ENCODE measurements around the gene LZTS2.

Gene LZTS2

DNA sequence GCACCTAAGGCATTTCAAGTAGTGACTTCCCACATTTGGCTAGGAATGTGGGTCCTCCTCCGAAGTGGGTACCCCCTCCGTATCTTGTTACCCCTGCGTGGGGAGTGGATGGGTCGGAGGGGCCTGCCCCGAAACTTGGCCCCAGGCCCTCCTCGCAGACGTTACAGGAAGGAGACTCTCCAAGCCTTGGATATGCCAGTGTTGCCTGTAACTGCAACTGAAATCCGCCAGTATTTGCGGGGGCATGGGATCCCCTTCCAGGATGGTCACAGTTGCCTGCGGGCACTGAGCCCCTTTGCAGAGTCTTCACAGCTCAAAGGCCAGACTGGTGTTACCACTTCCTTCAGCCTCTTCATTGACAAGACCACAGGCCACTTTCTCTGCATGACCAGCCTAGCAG is 11.4 kb upstream of the LZTS2 start (continued):
- TF ChIP-seq, protein P1, sequence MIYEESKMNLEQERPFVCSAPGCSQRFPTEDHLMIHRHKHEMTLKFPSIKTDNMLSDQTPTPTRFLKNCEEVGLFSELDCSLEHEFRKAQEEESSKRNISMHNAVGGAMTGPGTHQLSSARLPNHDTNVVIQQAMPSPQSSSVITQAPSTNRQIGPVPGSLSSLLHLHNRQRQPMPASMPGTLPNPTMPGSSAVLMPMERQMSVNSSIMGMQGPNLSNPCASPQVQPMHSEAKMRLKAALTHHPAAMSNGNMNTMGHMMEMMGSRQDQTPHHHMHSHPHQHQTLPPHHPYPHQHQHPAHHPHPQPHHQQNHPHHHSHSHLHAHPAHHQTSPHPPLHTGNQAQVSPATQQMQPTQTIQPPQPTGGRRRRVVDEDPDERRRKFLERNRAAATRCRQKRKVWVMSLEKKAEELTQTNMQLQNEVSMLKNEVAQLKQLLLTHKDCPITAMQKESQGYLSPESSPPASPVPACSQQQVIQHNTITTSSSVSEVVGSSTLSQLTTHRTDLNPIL (CRISPR knock-in tag; IDR thresholded peaks at IDR 0.05; ENCODE audit: low read depth): no peak
- TF ChIP-seq ESRRG (CRISPR knock-in tag; IDR thresholded peaks at IDR 0.05): no peak
- TF ChIP-seq ZNF8 (CRISPR knock-in tag; IDR thresholded peaks at IDR 0.05): no peak
- TF ChIP-seq BACH2 (CRISPR knock-in tag; IDR thresholded peaks at IDR 0.05; ENCODE audit: borderline replicate concordance): no peak
- no peak for TF ChIP-seq PPARA (CRISPR knock-in tag; IDR thresholded peaks at IDR 0.05; ENCODE audit: borderline replicate concordance)
- TF ChIP-seq, protein P2, sequence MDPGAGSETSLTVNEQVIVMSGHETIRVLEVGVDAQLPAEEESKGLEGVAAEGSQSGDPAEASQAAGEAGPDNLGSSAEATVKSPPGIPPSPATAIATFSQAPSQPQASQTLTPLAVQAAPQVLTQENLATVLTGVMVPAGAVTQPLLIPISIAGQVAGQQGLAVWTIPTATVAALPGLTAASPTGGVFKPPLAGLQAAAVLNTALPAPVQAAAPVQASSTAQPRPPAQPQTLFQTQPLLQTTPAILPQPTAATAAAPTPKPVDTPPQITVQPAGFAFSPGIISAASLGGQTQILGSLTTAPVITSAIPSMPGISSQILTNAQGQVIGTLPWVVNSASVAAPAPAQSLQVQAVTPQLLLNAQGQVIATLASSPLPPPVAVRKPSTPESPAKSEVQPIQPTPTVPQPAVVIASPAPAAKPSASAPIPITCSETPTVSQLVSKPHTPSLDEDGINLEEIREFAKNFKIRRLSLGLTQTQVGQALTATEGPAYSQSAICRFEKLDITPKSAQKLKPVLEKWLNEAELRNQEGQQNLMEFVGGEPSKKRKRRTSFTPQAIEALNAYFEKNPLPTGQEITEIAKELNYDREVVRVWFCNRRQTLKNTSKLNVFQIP (CRISPR knock-in tag; IDR thresholded peaks at IDR 0.05; ENCODE audit: borderline replicate concordance, low read depth): no peak
- TF ChIP-seq, protein P3, sequence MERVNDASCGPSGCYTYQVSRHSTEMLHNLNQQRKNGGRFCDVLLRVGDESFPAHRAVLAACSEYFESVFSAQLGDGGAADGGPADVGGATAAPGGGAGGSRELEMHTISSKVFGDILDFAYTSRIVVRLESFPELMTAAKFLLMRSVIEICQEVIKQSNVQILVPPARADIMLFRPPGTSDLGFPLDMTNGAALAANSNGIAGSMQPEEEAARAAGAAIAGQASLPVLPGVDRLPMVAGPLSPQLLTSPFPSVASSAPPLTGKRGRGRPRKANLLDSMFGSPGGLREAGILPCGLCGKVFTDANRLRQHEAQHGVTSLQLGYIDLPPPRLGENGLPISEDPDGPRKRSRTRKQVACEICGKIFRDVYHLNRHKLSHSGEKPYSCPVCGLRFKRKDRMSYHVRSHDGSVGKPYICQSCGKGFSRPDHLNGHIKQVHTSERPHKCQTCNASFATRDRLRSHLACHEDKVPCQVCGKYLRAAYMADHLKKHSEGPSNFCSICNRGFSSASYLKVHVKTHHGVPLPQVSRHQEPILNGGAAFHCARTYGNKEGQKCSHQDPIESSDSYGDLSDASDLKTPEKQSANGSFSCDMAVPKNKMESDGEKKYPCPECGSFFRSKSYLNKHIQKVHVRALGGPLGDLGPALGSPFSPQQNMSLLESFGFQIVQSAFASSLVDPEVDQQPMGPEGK (CRISPR knock-in tag; IDR thresholded peaks at IDR 0.05; ENCODE audit: borderline replicate concordance): no peak

DNA sequence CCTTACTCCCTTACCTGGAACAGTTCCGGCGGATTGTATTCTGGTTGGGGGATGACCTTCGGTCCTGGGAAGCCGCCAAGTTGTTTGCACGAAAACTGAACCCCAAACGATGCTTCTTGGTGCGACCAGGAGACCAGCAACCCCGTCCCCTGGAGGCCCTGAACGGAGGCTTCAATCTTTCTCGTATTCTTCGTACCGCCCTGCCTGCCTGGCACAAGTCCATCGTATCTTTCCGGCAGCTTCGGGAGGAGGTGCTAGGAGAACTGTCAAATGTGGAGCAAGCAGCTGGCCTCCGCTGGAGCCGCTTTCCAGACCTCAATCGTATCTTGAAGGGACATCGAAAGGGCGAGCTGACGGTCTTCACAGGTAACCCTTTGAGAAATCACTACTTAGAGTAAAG is 10.5 kb upstream of the LZTS2 start:
- no peak for ATAC-seq
- TF ChIP-seq OSR1 (CRISPR knock-in tag; IDR thresholded peaks at IDR 0.05) (no peak), CSDC2 (CRISPR knock-in tag; IDR thresholded peaks at IDR 0.05) (no peak), ZNF565 (CRISPR knock-in tag; conservative IDR thresholded peaks at IDR 0.05; ENCODE audit: low read depth) (no peak)
- TF ChIP-seq, protein P2 (CRISPR knock-in tag; IDR thresholded peaks at IDR 0.05; ENCODE audit: borderline replicate concordance, low read depth): no peak

DNA sequence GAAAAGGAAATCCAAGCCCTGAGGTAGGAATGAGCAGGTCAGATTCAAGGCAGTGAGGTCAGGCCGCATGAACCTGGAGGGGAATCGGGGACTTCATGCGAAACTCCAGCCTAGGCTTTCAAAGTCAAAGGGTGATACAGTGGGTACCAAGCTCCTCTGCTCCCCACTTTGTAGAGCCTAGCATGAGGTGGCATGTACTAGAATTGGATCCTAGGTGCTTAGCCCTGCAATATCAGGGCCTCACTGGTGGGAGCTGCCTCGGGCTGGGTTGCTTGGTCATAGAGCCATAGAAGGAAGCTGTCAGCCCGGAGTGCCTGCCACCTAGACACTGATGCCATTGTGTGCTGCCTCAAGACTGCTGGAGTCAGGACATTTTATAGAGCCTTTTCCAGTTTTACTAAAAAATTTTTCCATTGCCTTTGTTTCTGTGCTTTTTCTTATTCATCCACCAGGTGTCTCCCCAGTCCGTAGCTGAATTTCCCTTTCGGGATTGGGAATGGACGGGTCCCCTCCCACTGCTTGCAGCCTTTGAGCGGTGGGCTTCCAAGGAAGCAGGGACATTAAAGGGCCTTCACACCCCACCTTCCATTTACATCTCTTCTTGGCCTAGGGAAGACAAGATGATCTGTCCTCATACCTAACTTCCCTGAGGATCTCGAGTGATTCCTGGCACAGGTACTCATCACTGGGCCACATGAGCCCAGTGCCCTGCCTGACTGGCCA is 5.5 kb upstream of the LZTS2 start:
- no peak for TF ChIP-seq ZC3H10 (CRISPR knock-in tag; IDR thresholded peaks at IDR 0.05)
- no peak for ATAC-seq

DNA sequence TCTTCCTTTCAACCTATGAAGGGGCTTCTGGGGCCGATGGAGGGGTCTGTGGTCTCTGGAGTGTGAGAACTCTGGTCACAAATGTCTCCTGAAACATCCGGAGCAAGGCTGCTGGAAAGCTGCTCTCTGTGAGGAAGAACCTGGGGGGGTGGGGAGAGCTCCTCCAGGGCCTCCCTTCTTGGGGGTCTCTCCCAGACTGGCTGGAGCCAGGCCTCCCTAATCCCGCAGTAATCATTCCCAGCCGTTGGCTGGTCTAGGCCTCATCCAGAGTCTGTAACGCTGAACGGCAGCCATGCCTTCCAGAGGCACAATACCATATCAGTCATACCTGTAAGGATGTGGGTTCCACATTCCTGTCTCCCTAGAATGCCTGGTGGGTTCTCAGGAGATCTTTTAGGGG is 4.4 kb upstream of the LZTS2 start:
- TF ChIP-seq PPARA (CRISPR knock-in tag; IDR thresholded peaks at IDR 0.05; ENCODE audit: borderline replicate concordance): no peak
- ATAC-seq: no peak

DNA sequence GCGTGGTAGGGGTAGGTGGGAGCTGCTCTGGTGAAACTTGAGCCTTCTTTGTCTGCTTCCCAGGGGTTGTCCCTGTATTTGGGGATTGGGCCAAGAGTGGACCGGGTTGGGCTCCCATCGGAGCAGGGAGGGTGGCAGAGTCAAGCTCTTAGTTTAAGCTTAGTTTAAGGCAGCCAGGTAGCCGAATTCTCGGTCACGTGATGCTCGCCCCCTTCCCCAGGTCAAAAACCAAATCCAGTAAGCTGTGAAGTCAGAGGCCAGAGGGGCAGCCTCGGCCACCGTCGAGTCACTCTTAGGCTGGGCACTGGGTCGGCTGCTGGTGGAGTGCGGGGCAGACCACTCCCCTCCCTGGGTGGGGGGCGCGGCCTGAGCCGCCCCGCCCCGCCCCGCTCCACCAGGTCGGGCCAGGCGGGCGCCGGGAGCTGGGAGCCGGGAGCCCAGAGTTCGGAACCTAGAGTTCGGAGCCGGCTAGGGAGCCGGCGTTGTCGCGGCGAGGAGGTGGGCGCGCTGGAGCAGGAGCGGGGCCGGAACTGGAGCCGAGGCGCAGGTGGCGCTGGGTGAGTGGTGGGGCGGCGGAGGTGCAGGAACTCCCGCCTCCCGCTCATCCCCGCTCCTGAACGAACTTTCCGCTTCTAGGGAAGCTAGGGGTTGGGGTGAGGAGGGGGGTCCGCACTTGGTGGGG is 2.8 kb upstream of the LZTS2 start:
- TF ChIP-seq PPARA (CRISPR knock-in tag; IDR thresholded peaks at IDR 0.05; ENCODE audit: borderline replicate concordance) (no peak), ZNF70 (CRISPR knock-in tag; IDR thresholded peaks at IDR 0.05) (no peak), ISL1 (CRISPR knock-in tag; IDR thresholded peaks at IDR 0.05) (no peak), ZNF565 (CRISPR knock-in tag; conservative IDR thresholded peaks at IDR 0.05; ENCODE audit: low read depth) (no peak), GLIS3 (CRISPR knock-in tag; IDR thresholded peaks at IDR 0.05) (no peak), CSDC2 (CRISPR knock-in tag; IDR thresholded peaks at IDR 0.05) (no peak), TCF4 (CRISPR knock-in tag; IDR thresholded peaks at IDR 0.05; ENCODE audit: borderline replicate concordance) (no peak), ESRRG (CRISPR knock-in tag; IDR thresholded peaks at IDR 0.05) (no peak), ARNTL (CRISPR knock-in tag; IDR thresholded peaks at IDR 0.05; ENCODE audit: borderline replicate concordance, low read depth) (no peak), ZNF8 (CRISPR knock-in tag; IDR thresholded peaks at IDR 0.05) (no peak), OSR1 (CRISPR knock-in tag; IDR thresholded peaks at IDR 0.05) (no peak)
- TF ChIP-seq, protein P1 (CRISPR knock-in tag; IDR thresholded peaks at IDR 0.05; ENCODE audit: low read depth): no peak
- TF ChIP-seq, protein P3 (CRISPR knock-in tag; IDR thresholded peaks at IDR 0.05; ENCODE audit: borderline replicate concordance): no peak

More for the DNA sequence above, 2.8 kb upstream of the LZTS2 start:
- ATAC-seq: peak; percentile 12

Data from SK-N-SH treated with all-trans-retinoic acid at 6 μM for 48 hours (cell line).